ENCODE results near the gene DYRK3. TPM values are rescaled to one million over a fixed set of nuclear protein-coding genes. Genes with fewer than 3 reads are reported as not detected.

The DYRK3 gene
- total and polyA plus RNA-seq, 12 donors: 4.1 to 31.1 (median 20.8) TPM

DNA sequence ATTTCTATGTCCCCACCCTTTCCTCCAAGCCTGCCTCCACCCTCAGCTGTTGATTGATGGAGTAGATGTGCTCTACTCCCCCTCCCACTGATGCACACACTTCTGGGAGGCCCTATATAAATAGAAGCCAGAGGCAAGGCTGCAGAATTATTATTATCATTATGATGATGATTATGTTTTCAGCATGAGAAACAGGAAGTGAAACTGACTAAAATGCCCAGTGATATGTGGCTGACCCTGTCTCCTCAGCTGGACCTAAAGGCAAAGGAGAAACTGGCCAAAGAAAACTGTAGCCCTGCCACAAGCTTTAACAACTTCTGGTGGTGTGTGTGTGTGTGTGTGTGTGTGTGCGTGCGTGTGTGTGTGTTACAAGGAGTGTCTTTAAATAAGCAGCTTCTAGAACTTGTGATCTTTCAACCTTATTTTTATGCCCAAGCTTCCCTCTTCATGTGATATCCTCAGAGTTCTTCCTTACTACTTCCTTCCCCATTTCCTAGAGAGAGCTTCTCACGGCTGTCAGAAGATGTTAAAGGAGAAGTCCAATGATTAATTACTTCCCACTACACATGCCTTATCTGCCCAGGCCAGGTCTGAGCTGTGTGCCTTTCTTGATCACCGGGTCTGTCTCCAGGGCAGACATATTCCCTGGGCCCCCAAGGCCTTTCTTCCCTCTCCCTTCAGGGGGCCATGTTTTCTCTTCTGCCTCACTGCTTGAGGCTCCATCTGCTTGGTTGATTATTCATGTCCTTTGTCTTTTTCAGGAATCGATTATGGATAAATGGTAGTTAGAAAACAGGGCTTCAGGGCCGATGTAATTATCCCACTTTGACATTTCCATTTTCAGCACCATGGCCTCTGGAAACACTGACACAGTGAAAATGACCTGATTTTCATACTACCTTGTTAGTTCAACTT, 37.8 kb downstream of the DYRK3 start:
- Histone ChIP-seq H3K36me3 (no peaks in the 10 kb centered on the region), H3K4me3 (no peak overlapping the region), H3K4me1 (peaks cover 27 to 49% (median 44%) of the 10 kb centered on the region in 9 donors), H3K27me3 (peaks cover 0 to 5% (median 0%) of the 10 kb centered on the region in 7 donors), H3K9me3 (no peaks in the 10 kb centered on the region), H3K27ac (peak overlapping the region; percentile 29 to 81 (median 70))
- TF ChIP-seq, protein P1, sequence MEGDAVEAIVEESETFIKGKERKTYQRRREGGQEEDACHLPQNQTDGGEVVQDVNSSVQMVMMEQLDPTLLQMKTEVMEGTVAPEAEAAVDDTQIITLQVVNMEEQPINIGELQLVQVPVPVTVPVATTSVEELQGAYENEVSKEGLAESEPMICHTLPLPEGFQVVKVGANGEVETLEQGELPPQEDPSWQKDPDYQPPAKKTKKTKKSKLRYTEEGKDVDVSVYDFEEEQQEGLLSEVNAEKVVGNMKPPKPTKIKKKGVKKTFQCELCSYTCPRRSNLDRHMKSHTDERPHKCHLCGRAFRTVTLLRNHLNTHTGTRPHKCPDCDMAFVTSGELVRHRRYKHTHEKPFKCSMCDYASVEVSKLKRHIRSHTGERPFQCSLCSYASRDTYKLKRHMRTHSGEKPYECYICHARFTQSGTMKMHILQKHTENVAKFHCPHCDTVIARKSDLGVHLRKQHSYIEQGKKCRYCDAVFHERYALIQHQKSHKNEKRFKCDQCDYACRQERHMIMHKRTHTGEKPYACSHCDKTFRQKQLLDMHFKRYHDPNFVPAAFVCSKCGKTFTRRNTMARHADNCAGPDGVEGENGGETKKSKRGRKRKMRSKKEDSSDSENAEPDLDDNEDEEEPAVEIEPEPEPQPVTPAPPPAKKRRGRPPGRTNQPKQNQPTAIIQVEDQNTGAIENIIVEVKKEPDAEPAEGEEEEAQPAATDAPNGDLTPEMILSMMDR (IDR thresholded peaks at IDR 0.05): no peak
- intact Hi-C loops (cut with DNase I): no loop called here
- DNase-seq (no peak), ATAC-seq (peak in 7 of 8 donors; percentile 42 to 76 (median 60))
- WGBS, 2 donors: 33 to 43% methylated on average over 6 of the region's 6 CpGs

DNA sequence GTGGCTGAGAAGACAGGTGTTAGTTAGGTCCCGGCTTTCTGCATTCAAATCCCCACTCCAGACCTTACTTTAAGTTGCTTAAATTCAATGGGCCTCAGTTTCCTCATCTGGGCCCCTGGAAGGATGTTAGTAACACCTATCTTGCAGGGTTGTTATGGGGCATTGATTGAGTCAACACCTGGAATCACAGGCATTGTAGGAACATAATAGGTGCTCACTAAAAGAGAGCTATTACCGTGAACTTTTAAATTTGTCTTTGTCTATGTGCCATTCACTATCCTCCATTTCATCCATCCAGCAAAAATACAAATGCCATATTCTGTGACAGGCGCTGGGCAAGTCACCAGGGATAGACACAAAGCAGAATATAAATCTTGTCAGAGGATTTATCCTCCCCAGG, 38.9 kb downstream of the DYRK3 start:
- H3K36me3 ChIP-seq: no peaks in the 10 kb centered on the region
- TF ChIP-seq, protein P1 (IDR thresholded peaks at IDR 0.05): no peak
- H3K27me3 ChIP-seq: peaks cover 0 to 5% (median 0%) of the 10 kb centered on the region in 7 donors
- 97 to 100% methylated on average over 3 of the region's 3 CpGs for WGBS, 2 donors
- no peaks in the 10 kb centered on the region for H3K9me3 ChIP-seq
- H3K4me3 ChIP-seq: no peak overlapping the region
- intact Hi-C loops (cut with DNase I): no loop called here
- peaks cover 27 to 49% (median 43%) of the 10 kb centered on the region in 9 donors for H3K4me1 ChIP-seq
- DNase-seq: no peak
- ATAC-seq: no peak
- H3K27ac ChIP-seq: peak overlapping the region in 9 of 10 donors; percentile 9 to 81 (median 51)

DNA sequence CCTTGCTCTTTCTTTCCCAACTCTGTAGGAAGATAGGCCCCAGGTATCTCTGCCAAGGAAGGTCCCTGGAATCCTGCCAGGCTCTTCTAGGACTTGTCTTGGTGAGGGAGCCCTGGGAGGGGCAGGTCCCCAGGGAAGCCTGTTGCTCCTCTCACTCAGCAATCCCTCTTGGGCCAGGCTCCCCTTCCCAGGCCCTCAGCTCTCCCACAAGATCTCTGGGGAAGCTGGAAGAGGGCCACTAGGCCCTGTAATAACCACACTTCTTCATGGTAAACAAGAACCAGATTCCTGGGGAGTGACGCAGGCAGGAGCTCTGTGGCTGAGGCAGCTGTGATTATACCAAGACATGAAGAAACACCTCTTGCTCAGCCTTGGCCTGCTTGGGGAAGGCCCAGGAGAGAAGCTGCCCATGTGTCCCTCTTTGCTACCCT, 39.4 kb downstream of the DYRK3 start:
- WGBS, 2 donors: 47 to 49% methylated on average over 1 of the region's 1 CpG
- peak overlapping the region in 9 of 10 donors; percentile 9 to 81 (median 49) for H3K27ac ChIP-seq
- no peak overlapping the region for H3K4me3 ChIP-seq
- intact Hi-C loops (cut with DNase I): no loop called here
- H3K4me1 ChIP-seq: peaks cover 27 to 49% (median 44%) of the 10 kb centered on the region in 9 donors
- ATAC-seq (peak in 7 of 8 donors; percentile 39 to 68 (median 57)), DNase-seq (peak in 1 of 2 donors; percentile 38)
- H3K27me3 ChIP-seq: peaks cover 0 to 5% (median 0%) of the 10 kb centered on the region in 7 donors
- H3K9me3 ChIP-seq: no peaks in the 10 kb centered on the region
- H3K36me3 ChIP-seq: no peaks in the 10 kb centered on the region
- TF ChIP-seq, protein P1 (IDR thresholded peaks at IDR 0.05): no peak

DNA sequence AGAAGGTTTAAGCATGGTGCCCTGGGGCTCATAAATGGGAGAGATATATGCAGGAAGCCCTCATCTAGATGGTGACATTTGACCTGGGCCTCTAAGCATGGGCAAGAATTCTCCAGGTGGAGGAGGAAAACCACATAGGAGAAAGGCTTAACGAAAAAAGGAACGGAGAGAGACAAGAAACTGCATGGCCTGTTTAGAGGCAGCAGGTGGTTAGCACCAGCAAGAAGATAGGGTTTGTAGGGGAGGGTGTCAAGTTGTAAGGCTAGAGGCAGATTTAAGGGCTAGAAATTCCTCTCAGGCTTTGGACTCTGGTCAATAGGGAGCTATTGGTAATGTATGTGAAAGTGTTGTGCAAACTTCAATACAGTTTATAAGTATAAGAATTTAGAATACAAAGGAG, 41.2 kb downstream of the DYRK3 start:
- ATAC-seq (no peak), DNase-seq (no peak)
- no peaks in the 10 kb centered on the region for H3K36me3 ChIP-seq
- intact Hi-C loops (cut with DNase I): no loop called here
- peaks cover 0 to 4% (median 0%) of the 10 kb centered on the region in 7 donors for H3K27me3 ChIP-seq
- TF ChIP-seq, protein P1 (IDR thresholded peaks at IDR 0.05): no peak
- peaks cover 27 to 56% (median 40%) of the 10 kb centered on the region in 9 donors for H3K4me1 ChIP-seq
- H3K4me3 ChIP-seq: no peak overlapping the region
- H3K9me3 ChIP-seq: no peaks in the 10 kb centered on the region
- WGBS, 2 donors: 92 to 97% methylated on average over 2 of the region's 2 CpGs
- H3K27ac ChIP-seq: no peak overlapping the region

Data from heart right ventricle (tissue), 16 donors.